ENCODE data around the gene HDAC11.

DNA sequence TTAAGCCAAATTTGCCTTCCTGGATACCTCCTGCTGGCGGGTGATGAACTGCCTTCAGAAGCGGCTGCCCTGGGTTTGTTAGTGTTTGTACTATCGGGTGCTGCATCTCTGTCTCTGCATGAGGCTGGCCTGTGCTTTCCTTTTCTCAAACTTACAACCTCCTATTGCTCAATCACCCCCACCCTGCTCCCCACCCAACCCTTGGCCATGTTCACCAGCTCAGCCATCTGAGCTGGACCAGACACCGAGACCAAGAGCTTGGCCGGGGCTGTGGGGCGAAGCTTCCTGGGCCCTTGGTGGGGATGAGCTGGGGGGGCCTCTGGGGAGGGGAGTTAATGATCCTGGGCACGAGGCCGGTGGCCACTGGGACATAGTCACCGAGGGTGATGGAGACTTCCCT is 52.0 kb downstream of the HDAC11 start:
- TF ChIP-seq, protein P1, sequence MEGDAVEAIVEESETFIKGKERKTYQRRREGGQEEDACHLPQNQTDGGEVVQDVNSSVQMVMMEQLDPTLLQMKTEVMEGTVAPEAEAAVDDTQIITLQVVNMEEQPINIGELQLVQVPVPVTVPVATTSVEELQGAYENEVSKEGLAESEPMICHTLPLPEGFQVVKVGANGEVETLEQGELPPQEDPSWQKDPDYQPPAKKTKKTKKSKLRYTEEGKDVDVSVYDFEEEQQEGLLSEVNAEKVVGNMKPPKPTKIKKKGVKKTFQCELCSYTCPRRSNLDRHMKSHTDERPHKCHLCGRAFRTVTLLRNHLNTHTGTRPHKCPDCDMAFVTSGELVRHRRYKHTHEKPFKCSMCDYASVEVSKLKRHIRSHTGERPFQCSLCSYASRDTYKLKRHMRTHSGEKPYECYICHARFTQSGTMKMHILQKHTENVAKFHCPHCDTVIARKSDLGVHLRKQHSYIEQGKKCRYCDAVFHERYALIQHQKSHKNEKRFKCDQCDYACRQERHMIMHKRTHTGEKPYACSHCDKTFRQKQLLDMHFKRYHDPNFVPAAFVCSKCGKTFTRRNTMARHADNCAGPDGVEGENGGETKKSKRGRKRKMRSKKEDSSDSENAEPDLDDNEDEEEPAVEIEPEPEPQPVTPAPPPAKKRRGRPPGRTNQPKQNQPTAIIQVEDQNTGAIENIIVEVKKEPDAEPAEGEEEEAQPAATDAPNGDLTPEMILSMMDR (IDR thresholded peaks at IDR 0.05 in 4 of 5, conservative IDR thresholded peaks at IDR 0.05 in 1 of 5): no peak
- no peak for TF ChIP-seq POLR2A (IDR thresholded peaks at IDR 0.05)

Measured in gastrocnemius medialis (tissue), 4 donors.